HEK293 (cell line): ENCODE measurements around the gene SARNP.

Source experiments
- CTCF ChIA-PET: fragments of 350-600 bp; formaldehyde crosslinking; extraction: SDS; loops from one replicate; lab custom pipeline; 2021; ENCODE audit warnings: antibody characterized with exemption; lab: Yijun Ruan, JAX
- POLR2A ChIA-PET: fragments of 300-600 bp; formaldehyde crosslinking; extraction: SDS; loops from one replicate; lab custom pipeline; 2020; ENCODE audit warnings: antibody characterized with exemption, inconsistent platforms; lab: Yijun Ruan, JAX
- H3K27ac ChIP-seq: fragments of 200-500 bp; sonication (Bioruptor generic); 2 replicates; pipeline ENCODE4 v1.5.1; 2014; ENCODE audit warnings: low read depth, low read length, control low read depth, inconsistent platforms; ENCODE audit errors: extremely low read depth
- H3K36me3 ChIP-seq, 2 experiments: fragments of 200-500 bp in 1 of 2; sonication (Bioruptor generic) in 1 of 2; 1 replicate in 1 of 2; 2 replicates in 1 of 2; pipeline ENCODE4 v1.5.1; 2014 to 2017; ENCODE audit warnings: inconsistent platforms in 2 of 2, low read length in 2 of 2; ENCODE audit not compliant: control insufficient read depth in 2 of 2, insufficient read depth in 1 of 2
- H3K4me1 ChIP-seq: fragments of 200-500 bp; sonication (Bioruptor generic); 2 replicates; pipeline ENCODE4 v1.5.1; 2014; ENCODE audit warnings: mild to moderate bottlenecking, low read length, inconsistent platforms; ENCODE audit not compliant: control insufficient read depth, insufficient read depth
- H3K4me3 ChIP-seq: 2 replicates; pipeline ENCODE4 v1.5.1; 2011; ENCODE audit warnings: low read depth, mild to moderate bottlenecking, control low read depth, low read length, moderate library complexity
- H3K9me3 ChIP-seq: fragments of 200-500 bp; sonication (Bioruptor generic); 2 replicates; pipeline ENCODE4 v1.5.1; 2014; ENCODE audit warnings: low read depth, low read length, inconsistent platforms; ENCODE audit not compliant: control insufficient read depth, insufficient read depth
- EGR2 ChIP-seq: fragments of 450-650 bp; formaldehyde crosslinking; IDR thresholded peaks from 2 replicates; pipeline ENCODE4 v1.5.1; 2016; ENCODE audit warnings: low read depth, missing biosample characterization, missing genetic modification characterization
- GLIS1 ChIP-seq: fragments of 450-650 bp; formaldehyde crosslinking; IDR thresholded peaks from 2 replicates; pipeline ENCODE4 v1.5.1; 2016; ENCODE audit warnings: missing biosample characterization, missing genetic modification characterization
- KLF16 ChIP-seq: fragments of 450-650 bp; formaldehyde crosslinking; IDR thresholded peaks from 2 replicates; pipeline ENCODE4 v1.5.1; 2017; ENCODE audit warnings: missing biosample characterization, missing genetic modification characterization
- ZBTB20 ChIP-seq: fragments of 450-650 bp; formaldehyde crosslinking; IDR thresholded peaks from 2 replicates; pipeline ENCODE4 v1.5.1; 2016; ENCODE audit warnings: missing biosample characterization, missing genetic modification characterization
- ZEB2 ChIP-seq: fragments of 450-650 bp; formaldehyde crosslinking; IDR thresholded peaks from 2 replicates; pipeline ENCODE4 v1.5.1; 2016; ENCODE audit warnings: missing biosample characterization, missing genetic modification characterization
- ZFP37 ChIP-seq: fragments of 450-650 bp; formaldehyde crosslinking; IDR thresholded peaks from 2 replicates; pipeline ENCODE4 v1.5.1; 2016; ENCODE audit warnings: missing biosample characterization, missing genetic modification characterization
- ZFP69B ChIP-seq: fragments of 450-650 bp; formaldehyde crosslinking; IDR thresholded peaks from 2 replicates; pipeline ENCODE4 v1.5.1; 2016; ENCODE audit warnings: missing biosample characterization, missing genetic modification characterization
- ZNF114 ChIP-seq: fragments of 450-650 bp; formaldehyde crosslinking; IDR thresholded peaks from 2 replicates; pipeline ENCODE4 v1.5.0; 2017; ENCODE audit warnings: missing biosample characterization, missing genetic modification characterization
- ZNF133 ChIP-seq: fragments of 450-650 bp; formaldehyde crosslinking; IDR thresholded peaks from 2 replicates; pipeline ENCODE4 v1.5.1; 2016; ENCODE audit warnings: missing biosample characterization, missing genetic modification characterization
- ZNF2 ChIP-seq: fragments of 450-650 bp; formaldehyde crosslinking; IDR thresholded peaks from 2 replicates; pipeline ENCODE4 v1.5.1; 2016; ENCODE audit warnings: missing biosample characterization, missing genetic modification characterization
- ZNF211 ChIP-seq: fragments of 450-650 bp; formaldehyde crosslinking; IDR thresholded peaks from 2 replicates; pipeline ENCODE4 v1.5.1; 2016; ENCODE audit warnings: low read depth, missing biosample characterization, missing genetic modification characterization
- ZNF24 ChIP-seq: fragments of 450-650 bp; formaldehyde crosslinking; IDR thresholded peaks from 2 replicates; pipeline ENCODE4 v1.5.1; 2016; ENCODE audit warnings: missing biosample characterization, missing genetic modification characterization
- ZNF324 ChIP-seq: fragments of 450-650 bp; formaldehyde crosslinking; IDR thresholded peaks from 2 replicates; pipeline ENCODE4 v1.5.1; 2016; ENCODE audit warnings: missing biosample characterization, missing genetic modification characterization
- ZNF394 ChIP-seq: fragments of 450-650 bp; formaldehyde crosslinking; IDR thresholded peaks from 2 replicates; pipeline ENCODE4 v1.5.1; 2016; ENCODE audit warnings: missing biosample characterization, missing genetic modification characterization, mild to moderate bottlenecking, moderate library complexity, borderline replicate concordance
- ZNF600 ChIP-seq: fragments of 450-650 bp; formaldehyde crosslinking; IDR thresholded peaks from 2 replicates; pipeline ENCODE4 v1.5.1; 2016; ENCODE audit warnings: missing biosample characterization, missing genetic modification characterization
- ZNF792 ChIP-seq: fragments of 450-650 bp; formaldehyde crosslinking; IDR thresholded peaks from 2 replicates; pipeline ENCODE4 v1.5.1; 2016; ENCODE audit warnings: missing biosample characterization, missing genetic modification characterization
- ZNF843 ChIP-seq: fragments of 450-650 bp; formaldehyde crosslinking; IDR thresholded peaks from 2 replicates; pipeline ENCODE4 v1.5.1; 2016; ENCODE audit warnings: missing biosample characterization, missing genetic modification characterization
- TF ChIP-seq, protein P1 (sequence below): fragments of 450-650 bp; formaldehyde crosslinking; IDR thresholded peaks from 2 replicates; pipeline ENCODE4 v1.5.1; 2017; ENCODE audit warnings: missing biosample characterization, missing genetic modification characterization
- TF ChIP-seq, protein P2 (sequence below): fragments of 450-650 bp; formaldehyde crosslinking; IDR thresholded peaks from 2 replicates; pipeline ENCODE4 v1.5.1; 2016; ENCODE audit warnings: missing biosample characterization, missing genetic modification characterization, low read depth
- TF ChIP-seq, protein P3 (sequence below): fragments of 450-650 bp; formaldehyde crosslinking; IDR thresholded peaks from 2 replicates; pipeline ENCODE4 v1.5.1; 2016; ENCODE audit warnings: missing biosample characterization, missing genetic modification characterization
- TF ChIP-seq, protein P4 (sequence below): fragments of 450-650 bp; formaldehyde crosslinking; IDR thresholded peaks from 2 replicates; pipeline ENCODE4 v1.5.1; 2016; ENCODE audit warnings: missing biosample characterization, missing genetic modification characterization
- TF ChIP-seq, protein P5 (sequence below): fragments of 450-650 bp; formaldehyde crosslinking; IDR thresholded peaks from 2 replicates; pipeline ENCODE4 v1.5.1; 2017; ENCODE audit warnings: missing biosample characterization, missing genetic modification characterization
- TF ChIP-seq, protein P6 (sequence below): fragments of 450-650 bp; formaldehyde crosslinking; IDR thresholded peaks from 2 replicates; pipeline ENCODE4 v1.5.1; 2017; ENCODE audit warnings: missing biosample characterization, missing genetic modification characterization

SARNP gene, protein sequence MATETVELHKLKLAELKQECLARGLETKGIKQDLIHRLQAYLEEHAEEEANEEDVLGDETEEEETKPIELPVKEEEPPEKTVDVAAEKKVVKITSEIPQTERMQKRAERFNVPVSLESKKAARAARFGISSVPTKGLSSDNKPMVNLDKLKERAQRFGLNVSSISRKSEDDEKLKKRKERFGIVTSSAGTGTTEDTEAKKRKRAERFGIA

DNA sequence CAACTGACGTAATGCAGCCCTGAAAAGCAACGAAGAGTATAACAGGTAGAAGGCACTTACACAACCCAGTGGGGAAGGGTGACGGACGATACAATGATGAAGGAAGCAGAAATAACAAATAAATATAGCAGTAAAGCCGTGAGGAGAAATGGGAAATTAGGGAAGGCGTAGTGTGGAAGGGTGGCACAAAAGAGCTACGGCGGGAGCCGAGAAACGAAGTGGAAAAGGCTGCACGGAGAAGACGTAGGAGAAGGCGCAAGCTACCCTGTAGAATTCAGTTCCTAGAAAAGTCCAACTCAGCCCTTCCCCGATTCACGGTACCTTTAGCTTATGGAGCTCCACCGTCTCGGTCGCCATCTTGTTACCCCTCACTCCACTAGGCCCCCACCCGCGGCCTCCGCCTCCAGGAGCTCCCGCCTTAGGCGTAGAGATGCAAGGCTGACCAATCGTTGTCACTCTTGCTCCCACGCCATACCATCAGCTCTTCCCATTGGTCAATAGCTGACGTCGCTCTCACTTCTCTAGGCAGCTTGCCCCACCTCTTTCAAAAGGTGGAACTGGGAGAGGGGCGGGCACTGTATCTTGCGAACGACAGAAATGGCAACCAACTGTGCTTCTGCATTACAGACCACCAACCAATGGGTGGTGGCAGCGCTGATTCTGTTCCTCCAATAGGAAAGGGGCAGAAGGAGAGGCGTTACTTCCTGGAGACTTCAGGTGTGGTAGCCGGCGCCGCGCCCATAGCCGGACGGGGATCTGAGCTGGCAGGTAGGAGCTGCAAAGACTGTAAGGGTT, at the start of gene SARNP, which contains the start of gene ORMDL2:
SARNP (minus strand) TSS at position 380 of the 795 bp plus-strand sequence; CDS start at position 357, 23 bp downstream.
ORMDL2 (plus strand) TSS at position 697 of the 795 bp plus-strand sequence. CDS start 959 bp downstream, outside the sequence.
- Histone ChIP-seq H3K4me1 (peaks cover 6% of the 10 kb centered on the region; the same call in 1 of the 2 replicates), H3K27ac (peak within 1 kb of the TSS; percentile 72), H3K4me3 (peak within 1 kb of the TSS; percentile 83), H3K36me3 (peaks cover 51 to 62% of the 10 kb centered on the region in 2 experiments), H3K9me3 (no peaks in the 10 kb centered on the region)
- ChIA-PET CTCF (interaction anchor here (0.5 to 7.0 kb wide), 10 partner anchors 13 to 123 kb away, joined by 3 to 67 read pairs (median 4); partner anchors contain the start of gene DGKA), POLR2A (interaction anchor here (0.6 to 6.8 kb wide), 35 partner anchors 9 to 934 kb away, joined by 3 to 170 read pairs (median 4); partner anchors contain the start of genes BLOC1S1, CD63, DNAJC14 and ESYT1)
- TF ChIP-seq ZBTB20 (tag by site-specific recombination) (0 out of 2 replicates have a peak, but pooled peaks have one; percentile 30), ZNF600 (tag by site-specific recombination) (peak; percentile 95), ZEB2 (tag by site-specific recombination) (peak; percentile 68), ZNF24 (tag by site-specific recombination) (peak; percentile 71), GLIS1 (tag by site-specific recombination) (peak; percentile 61), ZNF133 (tag by site-specific recombination) (peak; percentile 100), ZFP37 (tag by site-specific recombination) (peak; percentile 78), ZNF394 (tag by site-specific recombination) (peak; percentile 56; the same call in 1 of the 2 replicates), EGR2 (peak; percentile 81), ZNF324 (tag by site-specific recombination) (peak; percentile 90), ZNF211 (tag by site-specific recombination) (no peak), ZNF114 (no peak), KLF16 (tag by site-specific recombination) (peak; percentile 65), ZNF792 (tag by site-specific recombination) (peak; percentile 71; the same call in 1 of the 2 replicates), ZNF843 (peak; percentile 53; the same call in 1 of the 2 replicates), ZFP69B (peak; percentile 72; the same call in 1 of the 2 replicates), ZNF2 (tag by site-specific recombination) (peak; percentile 87)
- TF ChIP-seq, protein P1, sequence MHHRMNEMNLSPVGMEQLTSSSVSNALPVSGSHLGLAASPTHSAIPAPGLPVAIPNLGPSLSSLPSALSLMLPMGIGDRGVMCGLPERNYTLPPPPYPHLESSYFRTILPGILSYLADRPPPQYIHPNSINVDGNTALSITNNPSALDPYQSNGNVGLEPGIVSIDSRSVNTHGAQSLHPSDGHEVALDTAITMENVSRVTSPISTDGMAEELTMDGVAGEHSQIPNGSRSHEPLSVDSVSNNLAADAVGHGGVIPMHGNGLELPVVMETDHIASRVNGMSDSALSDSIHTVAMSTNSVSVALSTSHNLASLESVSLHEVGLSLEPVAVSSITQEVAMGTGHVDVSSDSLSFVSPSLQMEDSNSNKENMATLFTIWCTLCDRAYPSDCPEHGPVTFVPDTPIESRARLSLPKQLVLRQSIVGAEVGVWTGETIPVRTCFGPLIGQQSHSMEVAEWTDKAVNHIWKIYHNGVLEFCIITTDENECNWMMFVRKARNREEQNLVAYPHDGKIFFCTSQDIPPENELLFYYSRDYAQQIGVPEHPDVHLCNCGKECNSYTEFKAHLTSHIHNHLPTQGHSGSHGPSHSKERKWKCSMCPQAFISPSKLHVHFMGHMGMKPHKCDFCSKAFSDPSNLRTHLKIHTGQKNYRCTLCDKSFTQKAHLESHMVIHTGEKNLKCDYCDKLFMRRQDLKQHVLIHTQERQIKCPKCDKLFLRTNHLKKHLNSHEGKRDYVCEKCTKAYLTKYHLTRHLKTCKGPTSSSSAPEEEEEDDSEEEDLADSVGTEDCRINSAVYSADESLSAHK (tag by site-specific recombination), result no peak
- TF ChIP-seq, protein P2, sequence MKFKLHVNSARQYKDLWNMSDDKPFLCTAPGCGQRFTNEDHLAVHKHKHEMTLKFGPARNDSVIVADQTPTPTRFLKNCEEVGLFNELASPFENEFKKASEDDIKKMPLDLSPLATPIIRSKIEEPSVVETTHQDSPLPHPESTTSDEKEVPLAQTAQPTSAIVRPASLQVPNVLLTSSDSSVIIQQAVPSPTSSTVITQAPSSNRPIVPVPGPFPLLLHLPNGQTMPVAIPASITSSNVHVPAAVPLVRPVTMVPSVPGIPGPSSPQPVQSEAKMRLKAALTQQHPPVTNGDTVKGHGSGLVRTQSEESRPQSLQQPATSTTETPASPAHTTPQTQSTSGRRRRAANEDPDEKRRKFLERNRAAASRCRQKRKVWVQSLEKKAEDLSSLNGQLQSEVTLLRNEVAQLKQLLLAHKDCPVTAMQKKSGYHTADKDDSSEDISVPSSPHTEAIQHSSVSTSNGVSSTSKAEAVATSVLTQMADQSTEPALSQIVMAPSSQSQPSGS (tag by site-specific recombination), result peak; percentile 88
- TF ChIP-seq, protein P3, sequence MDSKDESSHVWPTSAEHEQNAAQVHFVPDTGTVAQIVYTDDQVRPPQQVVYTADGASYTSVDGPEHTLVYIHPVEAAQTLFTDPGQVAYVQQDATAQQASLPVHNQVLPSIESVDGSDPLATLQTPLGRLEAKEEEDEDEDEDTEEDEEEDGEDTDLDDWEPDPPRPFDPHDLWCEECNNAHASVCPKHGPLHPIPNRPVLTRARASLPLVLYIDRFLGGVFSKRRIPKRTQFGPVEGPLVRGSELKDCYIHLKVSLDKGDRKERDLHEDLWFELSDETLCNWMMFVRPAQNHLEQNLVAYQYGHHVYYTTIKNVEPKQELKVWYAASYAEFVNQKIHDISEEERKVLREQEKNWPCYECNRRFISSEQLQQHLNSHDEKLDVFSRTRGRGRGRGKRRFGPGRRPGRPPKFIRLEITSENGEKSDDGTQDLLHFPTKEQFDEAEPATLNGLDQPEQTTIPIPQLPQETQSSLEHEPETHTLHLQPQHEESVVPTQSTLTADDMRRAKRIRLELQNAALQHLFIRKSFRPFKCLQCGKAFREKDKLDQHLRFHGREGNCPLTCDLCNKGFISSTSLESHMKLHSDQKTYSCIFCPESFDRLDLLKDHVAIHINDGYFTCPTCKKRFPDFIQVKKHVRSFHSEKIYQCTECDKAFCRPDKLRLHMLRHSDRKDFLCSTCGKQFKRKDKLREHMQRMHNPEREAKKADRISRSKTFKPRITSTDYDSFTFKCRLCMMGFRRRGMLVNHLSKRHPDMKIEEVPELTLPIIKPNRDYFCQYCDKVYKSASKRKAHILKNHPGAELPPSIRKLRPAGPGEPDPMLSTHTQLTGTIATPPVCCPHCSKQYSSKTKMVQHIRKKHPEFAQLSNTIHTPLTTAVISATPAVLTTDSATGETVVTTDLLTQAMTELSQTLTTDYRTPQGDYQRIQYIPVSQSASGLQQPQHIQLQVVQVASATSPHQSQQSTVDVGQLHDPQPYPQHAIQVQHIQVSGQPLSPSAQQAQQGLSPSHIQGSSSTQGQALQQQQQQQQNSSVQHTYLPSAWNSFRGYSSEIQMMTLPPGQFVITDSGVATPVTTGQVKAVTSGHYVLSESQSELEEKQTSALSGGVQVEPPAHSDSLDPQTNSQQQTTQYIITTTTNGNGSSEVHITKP (tag by site-specific recombination), result peak; percentile 85
- TF ChIP-seq, protein P4, sequence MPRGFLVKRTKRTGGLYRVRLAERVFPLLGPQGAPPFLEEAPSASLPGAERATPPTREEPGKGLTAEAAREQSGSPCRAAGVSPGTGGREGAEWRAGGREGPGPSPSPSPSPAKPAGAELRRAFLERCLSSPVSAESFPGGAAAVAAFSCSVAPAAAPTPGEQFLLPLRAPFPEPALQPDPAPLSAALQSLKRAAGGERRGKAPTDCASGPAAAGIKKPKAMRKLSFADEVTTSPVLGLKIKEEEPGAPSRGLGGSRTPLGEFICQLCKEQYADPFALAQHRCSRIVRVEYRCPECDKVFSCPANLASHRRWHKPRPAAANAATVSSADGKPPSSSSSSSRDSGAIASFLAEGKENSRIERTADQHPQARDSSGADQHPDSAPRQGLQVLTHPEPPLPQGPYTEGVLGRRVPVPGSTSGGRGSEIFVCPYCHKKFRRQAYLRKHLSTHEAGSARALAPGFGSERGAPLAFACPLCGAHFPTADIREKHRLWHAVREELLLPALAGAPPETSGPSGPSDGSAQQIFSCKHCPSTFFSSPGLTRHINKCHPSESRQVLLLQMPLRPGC (tag by site-specific recombination), result 0 out of 2 replicates have a peak, but pooled peaks have one; percentile 60
- TF ChIP-seq, protein P5, sequence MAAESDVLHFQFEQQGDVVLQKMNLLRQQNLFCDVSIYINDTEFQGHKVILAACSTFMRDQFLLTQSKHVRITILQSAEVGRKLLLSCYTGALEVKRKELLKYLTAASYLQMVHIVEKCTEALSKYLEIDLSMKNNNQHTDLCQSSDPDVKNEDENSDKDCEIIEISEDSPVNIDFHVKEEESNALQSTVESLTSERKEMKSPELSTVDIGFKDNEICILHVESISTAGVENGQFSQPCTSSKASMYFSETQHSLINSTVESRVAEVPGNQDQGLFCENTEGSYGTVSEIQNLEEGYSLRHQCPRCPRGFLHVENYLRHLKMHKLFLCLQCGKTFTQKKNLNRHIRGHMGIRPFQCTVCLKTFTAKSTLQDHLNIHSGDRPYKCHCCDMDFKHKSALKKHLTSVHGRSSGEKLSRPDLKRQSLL (tag by site-specific recombination), result peak; percentile 45; the same call in 1 of the 2 replicates
- TF ChIP-seq, protein P6, sequence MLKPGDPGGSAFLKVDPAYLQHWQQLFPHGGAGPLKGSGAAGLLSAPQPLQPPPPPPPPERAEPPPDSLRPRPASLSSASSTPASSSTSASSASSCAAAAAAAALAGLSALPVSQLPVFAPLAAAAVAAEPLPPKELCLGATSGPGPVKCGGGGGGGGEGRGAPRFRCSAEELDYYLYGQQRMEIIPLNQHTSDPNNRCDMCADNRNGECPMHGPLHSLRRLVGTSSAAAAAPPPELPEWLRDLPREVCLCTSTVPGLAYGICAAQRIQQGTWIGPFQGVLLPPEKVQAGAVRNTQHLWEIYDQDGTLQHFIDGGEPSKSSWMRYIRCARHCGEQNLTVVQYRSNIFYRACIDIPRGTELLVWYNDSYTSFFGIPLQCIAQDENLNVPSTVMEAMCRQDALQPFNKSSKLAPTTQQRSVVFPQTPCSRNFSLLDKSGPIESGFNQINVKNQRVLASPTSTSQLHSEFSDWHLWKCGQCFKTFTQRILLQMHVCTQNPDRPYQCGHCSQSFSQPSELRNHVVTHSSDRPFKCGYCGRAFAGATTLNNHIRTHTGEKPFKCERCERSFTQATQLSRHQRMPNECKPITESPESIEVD (tag by site-specific recombination), result no peak
